Right kidney (tissue), 1 donor: ENCODE results near the gene C1QTNF12.
"Not testable (repeated sequence)": the region's sequence is repeated elsewhere in the genome, so short reads cannot be mapped to it uniquely, and the experiment has no call there.

Experiments used
- DNase-seq: peaks from one replicate; pipeline ENCODE4 v3.0.0-alpha.2; 2016

The C1QTNF12 gene

GRCh38 chr1:1259951-1260600 is 13.6 kb upstream of the C1QTNF12 start:
- DNase-seq = no peak

GRCh38 chr1:1259540-1259939 is 13.0 kb upstream of the C1QTNF12 start:
- no peak for DNase-seq

GRCh38 chr1:1259119-1259488 is 12.6 kb upstream of the C1QTNF12 start:
- no peak for DNase-seq

GRCh38 chr1:1256956-1257871 is 10.7 kb upstream of the C1QTNF12 start:
- DNase-seq = no peak

GRCh38 chr1:1255611-1256010 is 9.1 kb upstream of the C1QTNF12 start:
- DNase-seq = no peak

- DNase-seq = no peak
Observed at GRCh38 chr1:1255078-1255477, 8.6 kb upstream of the C1QTNF12 start.

- no peak for DNase-seq
Observed at GRCh38 chr1:1254667-1254998, 8.1 kb upstream of the C1QTNF12 start.

GRCh38 chr1:1253972-1254666 is 7.6 kb upstream of the C1QTNF12 start:
- no peak for DNase-seq

GRCh38 chr1:1253314-1253713 is 6.8 kb upstream of the C1QTNF12 start:
- DNase-seq = no peak

- no peak for DNase-seq
Observed at GRCh38 chr1:1250786-1251284, 4.3 kb upstream of the C1QTNF12 start.

GRCh38 chr1:1248009-1248913 is 1.7 kb upstream of the C1QTNF12 start:
- not testable (repeated sequence) for DNase-seq

GRCh38 chr1:1247341-1247913 is 905 bp upstream of the C1QTNF12 start:
- peak; percentile 36 for DNase-seq

GRCh38 chr1:1245817-1246576 is 525 bp downstream of the C1QTNF12 start:
- peak; percentile 65 for DNase-seq

GRCh38 chr1:1245178-1245816 is 1.2 kb downstream of the C1QTNF12 start:
- no peak for DNase-seq

- DNase-seq = peak; percentile 67
Observed at GRCh38 chr1:1244192-1244811, 2.2 kb downstream of the C1QTNF12 start.

- DNase-seq = no peak
Observed at GRCh38 chr1:1243807-1244191, 2.7 kb downstream of the C1QTNF12 start.

- DNase-seq = no peak
Observed at GRCh38 chr1:1243266-1243660, 3.3 kb downstream of the C1QTNF12 start.

- peak; percentile 32 for DNase-seq
Observed at GRCh38 chr1:1242461-1243265, 3.9 kb downstream of the C1QTNF12 start.
